DND-41 (cell line): ENCODE data around the gene PTPRG.

Experiments
- ATAC-seq: fragments of 200-7000 bp; cut with Tn5 transposase; 3 replicates; pipeline ENCODE4 v1.9.1; 2021; ENCODE audit warnings: low read depth; ENCODE audit not compliant: insufficient read depth
- DNase-seq: peaks from one replicate; pipeline ENCODE4 v3.0.0-alpha.2; 2020
- H2AFZ ChIP-seq: 2 replicates; pipeline ENCODE4 v1.6.0; 2012; ENCODE audit warnings: low read depth, low read length
- H3K27ac ChIP-seq: 2 replicates; pipeline ENCODE4 v1.5.1; 2012; ENCODE audit warnings: low read length, inconsistent platforms
- H3K27me3 ChIP-seq: fragments of 200-600 bp; sonication (generic); 2 replicates; pipeline ENCODE4 v1.6.0; 2012; ENCODE audit warnings: low read length, mild to moderate bottlenecking, inconsistent platforms; ENCODE audit not compliant: insufficient read depth, poor library complexity
- H3K36me3 ChIP-seq: 2 replicates; pipeline ENCODE4 v1.5.1; 2012; ENCODE audit warnings: low read length, inconsistent platforms; ENCODE audit not compliant: insufficient read depth
- H3K4me1 ChIP-seq: 2 replicates; pipeline ENCODE4 v1.5.1; 2012; ENCODE audit warnings: mild to moderate bottlenecking, low read length; ENCODE audit not compliant: insufficient read depth
- H3K4me2 ChIP-seq: 2 replicates; pipeline ENCODE4 v1.6.0; 2012; ENCODE audit warnings: mild to moderate bottlenecking, moderate library complexity, low read length, inconsistent platforms; ENCODE audit not compliant: insufficient read depth
- H3K4me3 ChIP-seq, 2 experiments: fragments of 200-600 bp in 1 of 2; shearing (Covaris generic) in 1 of 2; 2 replicates each; pipeline ENCODE4 v1.5.1; 2012 to 2016; ENCODE audit warnings: inconsistent platforms in 2 of 2, low read length in 2 of 2, mild to moderate bottlenecking in 2 of 2, low read depth in 1 of 2, moderate library complexity in 1 of 2
- H3K79me2 ChIP-seq: 2 replicates; pipeline ENCODE4 v1.6.0; 2012; ENCODE audit warnings: low read length, inconsistent platforms; ENCODE audit not compliant: insufficient read depth
- H3K9ac ChIP-seq: 2 replicates; pipeline ENCODE4 v1.6.0; 2012; ENCODE audit warnings: low read depth, mild to moderate bottlenecking, inconsistent platforms, low read length, moderate library complexity
- H3K9me3 ChIP-seq: 2 replicates; pipeline ENCODE4 v1.5.1; 2012; ENCODE audit warnings: low read length, moderate library complexity, mild to moderate bottlenecking, inconsistent platforms; ENCODE audit not compliant: insufficient read depth, severe bottlenecking
- H4K20me1 ChIP-seq: 2 replicates; pipeline ENCODE4 v1.6.0; 2012; ENCODE audit warnings: low read length; ENCODE audit not compliant: insufficient read depth
- CTCF ChIP-seq: IDR thresholded peaks from 2 replicates; pipeline ENCODE4 v1.5.1; 2012; ENCODE audit warnings: borderline replicate concordance, low read length, moderate library complexity, mild to moderate bottlenecking; ENCODE audit not compliant: poor library complexity, severe bottlenecking; ENCODE audit errors: extremely low read depth
- EZH2 ChIP-seq: IDR thresholded peaks from 3 replicates; pipeline ENCODE4 v1.6.1; 2012; ENCODE audit warnings: borderline replicate concordance, low read depth, mild to moderate bottlenecking, moderate library complexity, low read length, inconsistent platforms; ENCODE audit not compliant: severe bottlenecking

The PTPRG gene

GRCh38 chr3:62119139-62119538 lies 557.8 kb downstream of the PTPRG start:
- ATAC-seq (no peak), DNase-seq (no peak)
- no peak overlapping the region for H3K4me2 ChIP-seq
- no peak overlapping the region for H2AFZ ChIP-seq
- H3K79me2 ChIP-seq, result no peaks in the 10 kb centered on the region
- H4K20me1 ChIP-seq, result no peaks in the 10 kb centered on the region
- TF ChIP-seq EZH2, result no peak
- TF ChIP-seq CTCF, result no peak
- H3K4me3 ChIP-seq, result no peak overlapping the region
- no peaks in the 10 kb centered on the region for H3K27me3 ChIP-seq
- no peak overlapping the region for H3K9ac ChIP-seq
- H3K9me3 ChIP-seq, result no peaks in the 10 kb centered on the region
- H3K27ac ChIP-seq, result no peak overlapping the region
- H3K36me3 ChIP-seq, result no peaks in the 10 kb centered on the region
- H3K4me1 ChIP-seq, result no peaks in the 10 kb centered on the region

GRCh38 chr3:62122819-62123218 lies 561.4 kb downstream of the PTPRG start:
- TF ChIP-seq EZH2 (no peak), CTCF (no peak)
- no peaks in the 10 kb centered on the region for H3K4me1 ChIP-seq
- no peaks in the 10 kb centered on the region for H4K20me1 ChIP-seq
- H3K27ac ChIP-seq, result no peak overlapping the region
- H3K4me2 ChIP-seq, result no peak overlapping the region
- DNase-seq, result no peak
- ATAC-seq, result no peak
- H3K79me2 ChIP-seq, result no peaks in the 10 kb centered on the region
- H3K4me3 ChIP-seq, result no peak overlapping the region
- no peaks in the 10 kb centered on the region for H3K27me3 ChIP-seq
- no peak overlapping the region for H3K9ac ChIP-seq
- H3K36me3 ChIP-seq, result no peaks in the 10 kb centered on the region
- no peaks in the 10 kb centered on the region for H3K9me3 ChIP-seq
- no peak overlapping the region for H2AFZ ChIP-seq

DNA sequence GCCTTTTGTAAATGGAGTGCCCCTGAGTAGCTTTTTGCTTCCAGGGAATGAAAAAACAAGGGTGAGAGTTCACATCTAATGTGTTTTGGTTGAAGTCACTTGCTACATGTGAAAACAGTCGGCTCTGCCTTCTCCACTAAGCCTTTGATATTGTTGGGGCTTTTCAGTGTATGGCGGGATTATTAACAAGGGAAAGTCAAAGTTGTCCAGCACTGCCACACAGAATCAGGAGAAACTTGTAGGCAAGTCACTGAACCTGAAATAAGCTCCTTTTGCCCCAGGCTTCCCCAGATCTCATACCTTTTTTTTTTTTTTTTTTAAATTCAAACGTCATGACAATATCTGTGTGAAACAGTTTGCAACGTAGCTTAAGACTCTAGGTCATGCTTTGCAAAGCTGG lies 564.0 kb downstream of the PTPRG start:
- H3K9me3 ChIP-seq, result no peaks in the 10 kb centered on the region
- H2AFZ ChIP-seq, result no peak overlapping the region
- H3K4me2 ChIP-seq, result no peak overlapping the region
- H3K4me3 ChIP-seq, result no peak overlapping the region
- no peaks in the 10 kb centered on the region for H3K27me3 ChIP-seq
- no peaks in the 10 kb centered on the region for H3K4me1 ChIP-seq
- H3K36me3 ChIP-seq, result no peaks in the 10 kb centered on the region
- H3K79me2 ChIP-seq, result no peaks in the 10 kb centered on the region
- ATAC-seq (no peak), DNase-seq (no peak)
- no peak overlapping the region for H3K27ac ChIP-seq
- no peaks in the 10 kb centered on the region for H4K20me1 ChIP-seq
- H3K9ac ChIP-seq, result no peak overlapping the region
- TF ChIP-seq EZH2, result no peak

DNA sequence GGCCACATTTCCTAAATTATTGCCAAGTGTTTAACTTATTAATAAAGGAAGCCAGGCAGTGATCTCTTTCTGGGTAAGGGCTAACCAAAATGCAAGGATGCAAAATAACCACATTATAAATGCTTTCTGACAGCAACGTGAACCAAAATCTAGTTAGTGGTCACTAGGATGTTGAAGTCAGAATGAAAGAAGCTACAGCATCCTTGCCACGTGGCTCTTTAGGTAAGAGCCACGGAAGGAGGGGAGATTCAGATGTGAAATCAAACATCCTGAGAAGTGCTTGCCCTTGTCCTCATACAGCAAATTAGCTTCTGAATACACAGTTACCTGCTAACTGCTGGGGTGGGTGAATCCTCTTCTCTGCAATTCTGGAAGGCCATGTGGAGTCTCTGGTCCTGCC lies 565.7 kb downstream of the PTPRG start:
- Histone ChIP-seq H3K36me3 (no peaks in the 10 kb centered on the region), H3K9me3 (no peaks in the 10 kb centered on the region), H2AFZ (no peak overlapping the region), H3K4me1 (no peaks in the 10 kb centered on the region), H3K79me2 (no peaks in the 10 kb centered on the region), H3K9ac (no peak overlapping the region), H3K27ac (no peak overlapping the region), H3K27me3 (no peaks in the 10 kb centered on the region), H4K20me1 (no peaks in the 10 kb centered on the region), H3K4me3 (no peak overlapping the region), H3K4me2 (no peak overlapping the region)
- DNase-seq (no peak), ATAC-seq (no peak)
- no peak for TF ChIP-seq CTCF
- no peak for TF ChIP-seq EZH2
